GM12874 (cell line): ENCODE data around the gene SH3D19.

Source experiments
- CTCF ChIP-seq: IDR thresholded peaks from 2 replicates; pipeline ENCODE4 v1.5.1; 2011; ENCODE audit warnings: low read depth, mild to moderate bottlenecking, control low read depth, low read length, moderate library complexity; ENCODE audit not compliant: insufficient read depth

SH3D19 gene

GRCh38 chr4:151310124-151310728, 15.2 kb downstream of the SH3D19 start:
- TF ChIP-seq CTCF: no peak

- TF ChIP-seq CTCF: no peak
These were observed 20.6 kb downstream of the SH3D19 start for GRCh38 chr4:151304755-151305154.

- TF ChIP-seq CTCF: no peak
These were observed 21.2 kb downstream of the SH3D19 start for GRCh38 chr4:151304226-151304625.

GRCh38 chr4:151302432-151302831, 23.0 kb downstream of the SH3D19 start:
- TF ChIP-seq CTCF: no peak

- TF ChIP-seq CTCF: no peak
These were observed 28.2 kb downstream of the SH3D19 start for GRCh38 chr4:151297170-151297569.

GRCh38 chr4:151296227-151296626, 29.2 kb downstream of the SH3D19 start:
- no peak for TF ChIP-seq CTCF

GRCh38 chr4:151294833-151295496, 30.4 kb downstream of the SH3D19 start:
- no peak for TF ChIP-seq CTCF
